ENCODE data around the gene PTPRU.
"Not testable (repeated sequence)": the region's sequence is repeated elsewhere in the genome, so short reads cannot be mapped to it uniquely, and the experiment has no call there.

PTPRU gene

GRCh38 chr1:29235955-29236711 is at the start of gene PTPRU:
TSS of gene PTPRU (plus strand) at chr1:29236522. CDS start at chr1:29236645, 123 bp downstream.
- peak; percentile 77 for DNase-seq

GRCh38 chr1:29186707-29187106 is 49.6 kb upstream of the PTPRU start:
- no peak for DNase-seq

- no peak for DNase-seq
These were observed 45.6 kb upstream of the PTPRU start for GRCh38 chr1:29190718-29191117.

GRCh38 chr1:29193879-29194455 is 42.4 kb upstream of the PTPRU start:
- no peak for DNase-seq

GRCh38 chr1:29195881-29196291 is 40.4 kb upstream of the PTPRU start:
- DNase-seq, result no peak

- DNase-seq, result no peak
These were observed 39.3 kb upstream of the PTPRU start for GRCh38 chr1:29196863-29197589.

- DNase-seq, result peak; percentile 22 to 27
These were observed 38.8 kb upstream of the PTPRU start for GRCh38 chr1:29197590-29197924.

- no peak for DNase-seq
These were observed 38.3 kb upstream of the PTPRU start for GRCh38 chr1:29197993-29198392.

- no peak for DNase-seq
These were observed 35.3 kb upstream of the PTPRU start for GRCh38 chr1:29200906-29201594.

- DNase-seq, result no peak
These were observed 34.7 kb upstream of the PTPRU start for GRCh38 chr1:29201595-29202051.

- no peak for DNase-seq
These were observed 34.3 kb upstream of the PTPRU start for GRCh38 chr1:29202053-29202452.

- DNase-seq, result peak; percentile 87 to 94
These were observed 33.6 kb upstream of the PTPRU start for GRCh38 chr1:29202584-29203340.

GRCh38 chr1:29208442-29208841 is 27.9 kb upstream of the PTPRU start:
- DNase-seq, result no peak

- no peak for DNase-seq
These were observed 27.1 kb upstream of the PTPRU start for GRCh38 chr1:29209173-29209572.

GRCh38 chr1:29210278-29211085 is 25.8 kb upstream of the PTPRU start:
- no peak for DNase-seq

- no peak for DNase-seq
These were observed 25.0 kb upstream of the PTPRU start for GRCh38 chr1:29211086-29212030.

- DNase-seq, result no peak
These were observed 23.3 kb upstream of the PTPRU start for GRCh38 chr1:29213055-29213454.

GRCh38 chr1:29217633-29218032 is 18.7 kb upstream of the PTPRU start:
- DNase-seq, result no peak

- no peak for DNase-seq
These were observed 18.1 kb upstream of the PTPRU start for GRCh38 chr1:29218223-29218622.

GRCh38 chr1:29221296-29221695 is 15.0 kb upstream of the PTPRU start:
- no peak for DNase-seq

- not testable (repeated sequence) for DNase-seq
These were observed 14.1 kb upstream of the PTPRU start for GRCh38 chr1:29222260-29222659.

Measured in activated CD4-positive, alpha-beta T cell treated with anti-CD3 and anti-CD28 coated beads for 4 hours (primary cell).